Ramos (cell line): ENCODE measurements around the gene CHIC2.

Source experiments
- in situ Hi-C: fragments of 300-500 bp; cut with MboI; formaldehyde crosslinking; loops from one replicate; pipeline ENCODE4 v1.14.3; 2022; ENCODE audit warnings: low sequenced_read_pairs; ENCODE audit not compliant: unreplicated experiment

Gene CHIC2

DNA sequence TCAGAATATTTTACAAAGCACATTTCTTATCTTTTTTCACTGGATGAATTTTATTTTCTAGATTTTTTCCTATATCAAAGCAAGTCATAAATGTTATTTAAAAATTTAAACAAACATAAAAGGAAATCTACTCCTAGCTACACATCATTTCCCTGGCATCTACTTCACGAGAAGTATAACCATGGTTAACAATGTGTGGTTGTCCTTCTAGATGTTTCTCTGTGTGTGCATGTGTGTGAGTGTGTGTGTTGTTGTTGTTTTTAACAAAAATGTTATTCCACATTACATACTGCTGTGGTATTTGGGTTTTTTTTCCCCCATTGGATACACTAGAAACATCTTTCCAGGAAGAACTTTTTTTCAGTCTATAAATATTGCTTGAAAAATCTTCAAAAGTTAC is 103.1 kb downstream of the CHIC2 start:
- in situ Hi-C loops = no loop called here

DNA sequence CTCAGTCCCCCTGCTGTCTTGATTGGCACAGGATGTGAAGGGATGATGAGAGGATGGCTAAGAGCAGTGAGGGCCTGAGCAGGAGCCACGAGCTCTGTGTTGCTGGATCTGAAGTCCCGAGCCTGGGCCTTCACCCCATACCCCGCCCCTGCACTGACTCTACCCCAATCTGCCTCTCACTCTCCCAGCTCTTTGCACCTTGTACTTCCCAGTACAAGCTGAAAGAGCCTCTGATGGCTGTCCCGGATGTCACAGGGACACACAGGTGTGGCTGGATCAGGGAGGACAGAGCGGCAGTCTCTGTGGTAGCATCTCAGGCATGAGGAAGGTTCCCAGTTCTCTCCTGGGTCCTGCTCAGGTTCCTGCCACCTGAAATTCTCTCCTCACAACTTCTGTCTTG is 103.6 kb downstream of the CHIC2 start:
- in situ Hi-C loops = no loop called here
